Thyroid gland (tissue), 4 donors: ENCODE data around the gene ANKRD60. TPM values are rescaled to one million over a fixed set of nuclear protein-coding genes. Genes with fewer than 3 reads are reported as not detected.

ENCODE experiments used
- DNase-seq, 2 donors: peaks; one replicate each; pipeline ENCODE4 v3.0.0-alpha.2; 2019
- H3K27ac ChIP-seq, 3 donors: fragments of 200-600 bp; sonication (generic); 1 replicate in 2 of 3; 2 replicates in 1 of 3; pipeline ENCODE4 v1.5.1; 2016 to 2019; ENCODE audit warnings: mild to moderate bottlenecking in 1 of 3, moderate library complexity in 1 of 3
- H3K27me3 ChIP-seq: fragments of 200-600 bp; sonication (generic); one replicate; pipeline ENCODE4 v1.5.1; 2019
- H3K36me3 ChIP-seq, 2 donors: fragments of 200-600 bp; sonication (generic); one replicate each; pipeline ENCODE4 v1.5.1; 2016 to 2019
- H3K4me1 ChIP-seq, 2 donors: fragments of 200-600 bp; sonication (generic); one replicate each; pipeline ENCODE4 v1.5.1; 2017 to 2019
- H3K4me3 ChIP-seq, 3 donors: fragments of 200-600 bp; sonication (generic); replicated peaks in 1 of 3; 1 replicate in 2 of 3; 2 replicates in 1 of 3; pipeline ENCODE4 v1.5.1; 2016; ENCODE audit warnings: mild to moderate bottlenecking in 1 of 3
- H3K9me3 ChIP-seq: fragments of 200-600 bp; sonication (generic); one replicate; pipeline ENCODE4 v1.5.1; 2017
- POLR2A ChIP-seq, 2 donors: fragments of 450-650 bp; IDR thresholded peaks; one replicate each; pipeline ENCODE4 v1.6.1; 2017; ENCODE audit warnings: antibody characterized with exemption in 2 of 2, mild to moderate bottlenecking in 2 of 2, moderate library complexity in 1 of 2
- whole genome bisulfite sequencing, 2 donors: methylation state at CpG; one replicate each; pipeline ENCODE4 v1.1.5; 2017; 5-methylcytosine and 5-hydroxymethylcytosine counted together
- intact Hi-C: fragments of 100-400 bp; cut with DNase I; formaldehyde crosslinking; loops from one replicate; pipeline ENCODE4 v1.15.1; 2023
- total RNA-seq, 4 donors: library from RNA; depleted of rRNA; stranded (reverse); fragments of >200 nt; gene quantifications; one replicate each; pipeline ENCODE4 v1.2.3, GENCODE V29; 2016
- TF ChIP-seq, protein P1 (sequence below), 6 experiments: fragments of 200-600 bp in 3 of 6; fragments of 450-650 bp in 3 of 6; sonication (generic) in 3 of 6; IDR thresholded peaks; one replicate each; pipeline ENCODE4 v1.5.1; 2016 to 2019; ENCODE audit warnings: antibody characterized with exemption in 6 of 6, mild to moderate bottlenecking in 2 of 6, inconsistent platforms in 1 of 6, moderate library complexity in 1 of 6

ANKRD60 gene
- total RNA-seq, 4 donors from 2014 or later = not detected

DNA sequence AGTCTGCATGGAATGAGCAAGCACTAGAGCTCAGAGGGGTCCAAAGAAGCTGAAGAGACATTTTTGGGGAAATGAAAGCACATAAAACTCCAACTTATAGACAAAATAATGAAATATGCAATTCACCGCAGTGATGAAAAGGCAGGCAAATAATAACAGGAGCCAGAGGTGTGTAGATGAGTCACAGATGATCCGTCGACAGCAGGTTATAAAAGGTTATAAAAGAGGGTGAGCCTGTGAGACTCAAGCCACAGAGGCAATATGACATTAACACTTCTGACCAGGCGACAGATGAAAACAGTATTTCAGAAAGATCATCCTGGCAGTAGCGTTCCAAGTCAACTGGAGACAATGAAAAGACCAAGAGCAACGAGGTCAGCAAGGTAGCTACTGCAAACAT lies 35.8 kb upstream of the ANKRD60 start:
- no peak for DNase-seq
- H3K9me3 ChIP-seq = no peaks in the 10 kb centered on the region
- no peak overlapping the region for H3K4me3 ChIP-seq
- no peaks in the 10 kb centered on the region for H3K4me1 ChIP-seq
- no peak overlapping the region for H3K27ac ChIP-seq
- TF ChIP-seq, protein P1, sequence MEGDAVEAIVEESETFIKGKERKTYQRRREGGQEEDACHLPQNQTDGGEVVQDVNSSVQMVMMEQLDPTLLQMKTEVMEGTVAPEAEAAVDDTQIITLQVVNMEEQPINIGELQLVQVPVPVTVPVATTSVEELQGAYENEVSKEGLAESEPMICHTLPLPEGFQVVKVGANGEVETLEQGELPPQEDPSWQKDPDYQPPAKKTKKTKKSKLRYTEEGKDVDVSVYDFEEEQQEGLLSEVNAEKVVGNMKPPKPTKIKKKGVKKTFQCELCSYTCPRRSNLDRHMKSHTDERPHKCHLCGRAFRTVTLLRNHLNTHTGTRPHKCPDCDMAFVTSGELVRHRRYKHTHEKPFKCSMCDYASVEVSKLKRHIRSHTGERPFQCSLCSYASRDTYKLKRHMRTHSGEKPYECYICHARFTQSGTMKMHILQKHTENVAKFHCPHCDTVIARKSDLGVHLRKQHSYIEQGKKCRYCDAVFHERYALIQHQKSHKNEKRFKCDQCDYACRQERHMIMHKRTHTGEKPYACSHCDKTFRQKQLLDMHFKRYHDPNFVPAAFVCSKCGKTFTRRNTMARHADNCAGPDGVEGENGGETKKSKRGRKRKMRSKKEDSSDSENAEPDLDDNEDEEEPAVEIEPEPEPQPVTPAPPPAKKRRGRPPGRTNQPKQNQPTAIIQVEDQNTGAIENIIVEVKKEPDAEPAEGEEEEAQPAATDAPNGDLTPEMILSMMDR (IDR thresholded peaks at IDR 0.05) = no peak
- TF ChIP-seq POLR2A (IDR thresholded peaks at IDR 0.05) = no peak
- 96 to 97% methylated on average over 6 of the region's 6 CpGs for WGBS, 2 donors
- intact Hi-C loops = no loop called here
- no peaks in the 10 kb centered on the region for H3K27me3 ChIP-seq
- H3K36me3 ChIP-seq = peaks cover 0 to 6% of the 10 kb centered on the region in 2 donors

DNA sequence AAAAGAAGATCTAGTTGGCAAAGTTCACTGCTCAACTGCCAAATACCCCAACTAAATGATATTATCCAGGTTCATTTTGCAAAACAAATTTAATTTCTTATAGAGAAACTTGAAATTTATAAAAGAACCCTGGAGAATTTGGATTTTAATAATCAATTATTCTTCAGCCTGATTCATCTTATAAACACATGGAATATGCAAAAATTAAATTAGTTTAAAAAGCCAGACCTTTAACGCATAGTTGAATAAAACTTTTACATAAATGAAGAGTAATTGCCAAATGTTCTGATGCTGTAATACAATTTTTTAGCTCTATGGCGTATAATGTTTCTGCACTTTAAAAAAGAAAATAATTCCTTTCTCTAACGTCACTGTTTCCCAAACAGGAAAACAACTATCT lies 33.2 kb upstream of the ANKRD60 start:
- WGBS, 2 donors = 84 to 89% methylated on average over 3 of the region's 3 CpGs
- intact Hi-C loops = no loop called here

DNA sequence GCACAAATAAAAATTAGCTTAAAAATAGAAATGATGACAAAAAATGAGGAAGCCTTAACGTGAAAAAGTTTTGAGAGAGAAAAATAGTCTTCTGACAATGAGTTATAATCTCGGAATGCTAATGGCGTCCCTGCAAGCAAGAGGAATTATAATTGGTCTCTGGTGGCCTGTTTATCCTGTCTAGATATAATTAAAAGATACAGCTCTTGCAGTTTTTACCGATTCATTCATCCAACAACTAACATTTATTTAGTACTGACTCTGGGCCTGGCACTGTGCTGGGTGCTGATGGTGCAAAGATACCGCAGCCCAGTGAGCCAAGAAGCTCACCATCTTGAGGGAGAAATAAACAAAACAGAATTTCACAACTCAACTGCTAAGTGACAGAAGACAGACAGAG lies 31.6 kb upstream of the ANKRD60 start:
- 75 to 81% methylated on average over 5 of the region's 5 CpGs for WGBS, 2 donors
- no peak for TF ChIP-seq POLR2A (IDR thresholded peaks at IDR 0.05)
- TF ChIP-seq, protein P1 (IDR thresholded peaks at IDR 0.05) = no peak
- Histone ChIP-seq H3K27ac (no peak overlapping the region), H3K27me3 (no peaks in the 10 kb centered on the region), H3K9me3 (no peaks in the 10 kb centered on the region), H3K36me3 (no peaks in the 10 kb centered on the region), H3K4me3 (no peak overlapping the region), H3K4me1 (no peaks in the 10 kb centered on the region)
- intact Hi-C loops = no loop called here
- DNase-seq = no peak

More for the DNA sequence above, 33.2 kb upstream of the ANKRD60 start:
- Histone ChIP-seq H3K27me3 (no peaks in the 10 kb centered on the region), H3K27ac (no peak overlapping the region), H3K36me3 (no peaks in the 10 kb centered on the region), H3K4me3 (no peak overlapping the region), H3K4me1 (no peaks in the 10 kb centered on the region), H3K9me3 (no peaks in the 10 kb centered on the region)
- no peak for DNase-seq
- TF ChIP-seq, protein P1 (IDR thresholded peaks at IDR 0.05) = no peak
- no peak for TF ChIP-seq POLR2A (IDR thresholded peaks at IDR 0.05)

GRCh38 chr20:58256842-58257241 lies 28.4 kb upstream of the ANKRD60 start:
- intact Hi-C loops = no loop called here
- TF ChIP-seq POLR2A (IDR thresholded peaks at IDR 0.05) = no peak
- TF ChIP-seq, protein P1 (IDR thresholded peaks at IDR 0.05) = no peak
- no peak overlapping the region for H3K4me3 ChIP-seq

DNA sequence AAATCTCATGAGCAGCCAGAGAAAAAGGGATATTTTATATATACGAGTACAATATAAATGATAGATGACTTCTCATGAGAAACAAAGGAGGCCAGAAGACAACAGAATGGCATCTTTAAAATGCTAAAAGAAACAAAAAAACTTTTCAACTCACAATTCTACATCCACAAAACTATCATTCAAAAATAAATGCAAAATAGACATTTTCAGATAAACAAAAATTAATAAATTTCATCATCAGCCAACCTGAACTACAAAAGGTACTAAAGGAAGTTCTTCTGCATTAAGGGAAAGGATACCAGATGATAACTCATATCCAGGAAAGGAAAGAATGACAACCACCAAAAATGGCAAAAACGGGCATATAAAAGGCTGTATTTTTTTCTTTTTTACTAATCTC lies 27.9 kb upstream of the ANKRD60 start:
- Histone ChIP-seq H3K4me3 (no peak overlapping the region), H3K4me1 (no peaks in the 10 kb centered on the region), H3K27ac (no peak overlapping the region), H3K27me3 (no peaks in the 10 kb centered on the region), H3K9me3 (no peaks in the 10 kb centered on the region), H3K36me3 (no peaks in the 10 kb centered on the region)
- DNase-seq = no peak
- WGBS, 2 donors = 90 to 95% methylated on average over 2 of the region's 2 CpGs
- intact Hi-C loops = no loop called here
- TF ChIP-seq POLR2A (IDR thresholded peaks at IDR 0.05) = no peak
- TF ChIP-seq, protein P1 (IDR thresholded peaks at IDR 0.05) = no peak

More at GRCh38 chr20:58256842-58257241, 28.4 kb upstream of the ANKRD60 start:
- Histone ChIP-seq H3K27me3 (no peaks in the 10 kb centered on the region), H3K4me1 (no peaks in the 10 kb centered on the region), H3K27ac (no peak overlapping the region), H3K9me3 (no peaks in the 10 kb centered on the region), H3K36me3 (no peaks in the 10 kb centered on the region)
- no peak for DNase-seq
- WGBS, 2 donors = 95 to 99% methylated on average over 4 of the region's 4 CpGs
